SK-N-SH (cell line): Measurements from ENCODE around the gene ARHGAP10. TPM values are rescaled to one million over a fixed set of nuclear protein-coding genes. Genes with fewer than 3 reads are reported as not detected.

Experiments
- CTCF ChIA-PET: fragments of 300-600, 350-600 bp; formaldehyde crosslinking; extraction: SDS; loops from one replicate; lab custom pipeline; 2021; lab: Yijun Ruan, JAX
- POLR2A ChIA-PET: fragments of 350-600 bp; sonication (Branson Sonifier 250); formaldehyde crosslinking; extraction: SDS; loops from one replicate; lab custom pipeline; 2020; ENCODE audit warnings: antibody characterized with exemption, inconsistent platforms; lab: Yijun Ruan, JAX
- DNase-seq: peaks from one replicate; pipeline ENCODE4 v3.0.0; 2012
- H2AFZ ChIP-seq: fragments of 200-600 bp; sonication (generic); 2 replicates; pipeline ENCODE4 v1.8.1; 2016; ENCODE audit warnings: antibody characterized with exemption, mild to moderate bottlenecking, low read depth
- H3F3A ChIP-seq: fragments of 200-600 bp; sonication (generic); replicated peaks from 2 replicates; pipeline ENCODE3; 2016; ENCODE audit warnings: antibody characterized with exemption, mild to moderate bottlenecking; ENCODE audit not compliant: insufficient read depth
- H3K27ac ChIP-seq, 2 experiments: fragments of 200-500 bp in 1 of 2; fragments of 200-600 bp in 1 of 2; sonication (Bioruptor generic) in 1 of 2; sonication (generic), shearing (Covaris generic) in 1 of 2; 2 replicates each; pipeline versions ENCODE4 v1.5.1 to v1.6.1; 2014 to 2016; ENCODE audit warnings: low read depth in 2 of 2, inconsistent platforms in 1 of 2, low read length in 1 of 2, mild to moderate bottlenecking in 1 of 2, mixed read lengths in 1 of 2
- H3K27me3 ChIP-seq: fragments of 200-600 bp; sonication (generic), shearing (Covaris generic); 2 replicates; pipeline ENCODE4 v1.6.1; 2016; ENCODE audit warnings: mixed run types; ENCODE audit not compliant: insufficient read depth
- H3K36me3 ChIP-seq, 2 experiments: fragments of 200-500 bp in 1 of 2; fragments of 200-600 bp in 1 of 2; sonication (Bioruptor generic) in 1 of 2; sonication (generic) in 1 of 2; replicated peaks in 1 of 2; 2 replicates each; pipeline versions ENCODE3 to v1.5.1; 2014 to 2016; ENCODE audit warnings: low read length in 1 of 2, mild to moderate bottlenecking in 1 of 2; ENCODE audit not compliant: insufficient read depth in 2 of 2, control insufficient read depth in 1 of 2
- H3K4me1 ChIP-seq, 2 experiments: fragments of 200-500 bp in 1 of 2; fragments of 200-600 bp in 1 of 2; sonication (Bioruptor generic) in 1 of 2; sonication (generic), shearing (Covaris generic) in 1 of 2; 2 replicates each; pipeline versions ENCODE4 v1.5.1 to v1.6.1; 2014 to 2016; ENCODE audit warnings: low read depth in 1 of 2, low read length in 1 of 2, mixed run types in 1 of 2; ENCODE audit not compliant: insufficient read depth in 2 of 2, control insufficient read depth in 1 of 2
- H3K4me2 ChIP-seq: fragments of 200-600 bp; sonication (generic), shearing (Covaris generic); 2 replicates; pipeline ENCODE4 v1.6.1; 2017; ENCODE audit warnings: mixed run types
- H3K4me3 ChIP-seq, 2 experiments: fragments of 200-500 bp in 1 of 2; fragments of 200-600 bp in 1 of 2; sonication (Bioruptor generic) in 1 of 2; sonication (generic), shearing (Covaris generic) in 1 of 2; 2 replicates each; pipeline versions ENCODE4 v1.5.1 to v1.8.1; 2014 to 2016; ENCODE audit warnings: low read depth in 2 of 2, inconsistent platforms in 1 of 2, low read length in 1 of 2, mild to moderate bottlenecking in 1 of 2, mixed read lengths in 1 of 2, moderate library complexity in 1 of 2
- H3K79me2 ChIP-seq: fragments of 200-600 bp; sonication (generic); 2 replicates; pipeline ENCODE4 v1.8.1; 2017; ENCODE audit warnings: mild to moderate bottlenecking; ENCODE audit not compliant: insufficient read depth
- H3K9ac ChIP-seq: fragments of 200-600 bp; sonication (generic); 2 replicates; pipeline ENCODE4 v1.6.1; 2017; ENCODE audit warnings: mixed run types
- H3K9me2 ChIP-seq: fragments of 200-600 bp; sonication (generic); 2 replicates; pipeline ENCODE4 v1.6.1; 2017; ENCODE audit warnings: mixed run types
- H3K9me3 ChIP-seq: fragments of 200-600 bp; sonication (generic); 2 replicates; pipeline ENCODE4 v1.6.1; 2017; ENCODE audit warnings: mixed run types, mild to moderate bottlenecking, moderate library complexity
- H4K20me1 ChIP-seq: fragments of 200-600 bp; sonication (generic); 2 replicates; pipeline ENCODE4 v1.6.1; 2017; ENCODE audit warnings: mild to moderate bottlenecking, mixed run types; ENCODE audit not compliant: insufficient read depth
- CHD2 ChIP-seq: fragments of 150-350 bp; IDR thresholded peaks from 2 replicates; pipeline ENCODE4 v1.6.1; 2018; ENCODE audit warnings: low read length; ENCODE audit not compliant: partially characterized antibody
- ELF1 ChIP-seq: IDR thresholded peaks from 2 replicates; pipeline ENCODE4 v1.4.0; 2012
- FOXJ3 ChIP-seq: sonication (generic); formaldehyde crosslinking; IDR thresholded peaks from 2 replicates; pipeline ENCODE4 v1.5.1; 2020; ENCODE audit warnings: mild to moderate bottlenecking, missing genetic modification reagents
- FOXM1 ChIP-seq: IDR thresholded peaks from 2 replicates; pipeline ENCODE4 v1.4.0; 2012; ENCODE audit warnings: low read depth, mild to moderate bottlenecking
- JUND ChIP-seq: IDR thresholded peaks from 2 replicates; pipeline ENCODE4 v1.4.0; 2012
- MXI1 ChIP-seq: IDR thresholded peaks from 2 replicates; pipeline ENCODE4 v1.6.1; 2012; ENCODE audit warnings: mild to moderate bottlenecking, low read depth, low read length, improper control_type of control experiment
- NFIC ChIP-seq: IDR thresholded peaks from 2 replicates; pipeline ENCODE4 v1.4.0; 2012; ENCODE audit warnings: borderline replicate concordance
- NRF1 ChIP-seq: IDR thresholded peaks from 2 replicates; pipeline ENCODE4 v1.6.1; 2012; ENCODE audit warnings: low read depth, mild to moderate bottlenecking, low read length
- RCOR1 ChIP-seq: fragments of 150-350 bp; IDR thresholded peaks from 2 replicates; pipeline ENCODE4 v1.6.1; 2017; ENCODE audit warnings: antibody characterized with exemption, low read length
- RXRA ChIP-seq: IDR thresholded peaks from 2 replicates; pipeline ENCODE4 v1.4.0; 2012; ENCODE audit warnings: low read depth, mild to moderate bottlenecking, borderline replicate concordance
- SMC3 ChIP-seq: IDR thresholded peaks from 2 replicates; pipeline ENCODE4 v1.6.1; 2012; ENCODE audit warnings: low read depth, low read length, improper control_type of control experiment
- TAF1 ChIP-seq: IDR thresholded peaks from 2 replicates; pipeline ENCODE4 v1.6.1; 2012; ENCODE audit warnings: low read depth, mild to moderate bottlenecking, low read length, moderate library complexity, borderline replicate concordance
- TCF12 ChIP-seq: IDR thresholded peaks from 2 replicates; pipeline ENCODE4 v1.4.0; 2012
- TEAD4 ChIP-seq: IDR thresholded peaks from 2 replicates; pipeline ENCODE4 v1.4.0; 2012; ENCODE audit warnings: mild to moderate bottlenecking, borderline replicate concordance; ENCODE audit not compliant: insufficient read depth
- USF1 ChIP-seq: IDR thresholded peaks from 2 replicates; pipeline ENCODE4 v1.4.0; 2012; ENCODE audit warnings: low read depth, borderline replicate concordance
- YY1 ChIP-seq: IDR thresholded peaks from 2 replicates; pipeline ENCODE4 v1.4.0; 2012; ENCODE audit warnings: low read depth, mild to moderate bottlenecking
- WGBS: methylation state at CpG from one replicate; pipeline ENCODE4 v1.1.6; 2017; ENCODE audit warnings: low lambda C conversion rate; 5-methylcytosine and 5-hydroxymethylcytosine counted together
- polyA plus RNA-seq, 3 experiments: library from polyadenylated mRNA; depleted of rRNA; stranded (reverse); fragments of >200 nt; gene quantifications; 2 replicates each; pipeline ENCODE4 v1.2.3, GENCODE V29; 2012
- TF ChIP-seq, protein P1 (sequence below): fragments of 150-350 bp; IDR thresholded peaks from 2 replicates; pipeline ENCODE4 v1.6.1; 2016; ENCODE audit warnings: mild to moderate bottlenecking, low read depth, low read length
- TF ChIP-seq, protein P2 (sequence below): fragments of 150-350 bp; IDR thresholded peaks from 2 replicates; pipeline ENCODE4 v1.6.1; 2017; ENCODE audit warnings: antibody characterized with exemption, low read length, low read depth, borderline replicate concordance
- TF ChIP-seq, protein P3 (sequence below): IDR thresholded peaks from 2 replicates; pipeline ENCODE4 v1.4.0; 2012; ENCODE audit warnings: low read depth, borderline replicate concordance
- TF ChIP-seq, protein P4 (sequence below): IDR thresholded peaks from 2 replicates; pipeline ENCODE4 v1.6.1; 2012; ENCODE audit warnings: mild to moderate bottlenecking, low read depth, low read length, moderate library complexity

The ARHGAP10 gene
- polyA plus RNA-seq, 1 of the 3 experiments (the other 2 are of a cell fraction) = 15.1 TPM

- Histone ChIP-seq H2AFZ (no peak overlapping the region), H3K4me2 (no peak overlapping the region), H3K27ac (no peak overlapping the region), H4K20me1 (0 out of 2 replicates have a peak, but pooled peaks cover 4% of the 10 kb centered on the region), H3K4me3 (no peak overlapping the region), H3K36me3 (peaks cover 0 to 2% of the 10 kb centered on the region in 2 experiments), H3F3A (no peaks in the 10 kb centered on the region), H3K27me3 (no peaks in the 10 kb centered on the region), H3K4me1 (no peaks in the 10 kb centered on the region), H3K9me2 (no peaks in the 10 kb centered on the region), H3K9me3 (no peaks in the 10 kb centered on the region), H3K9ac (no peak overlapping the region), H3K79me2 (no peaks in the 10 kb centered on the region; the same call in 1 of the 2 replicates)
- no peak for TF ChIP-seq FOXJ3 (CRISPR knock-in tag)
- no peak for TF ChIP-seq NRF1
- TF ChIP-seq MXI1 = no peak
- TF ChIP-seq, protein P1, sequence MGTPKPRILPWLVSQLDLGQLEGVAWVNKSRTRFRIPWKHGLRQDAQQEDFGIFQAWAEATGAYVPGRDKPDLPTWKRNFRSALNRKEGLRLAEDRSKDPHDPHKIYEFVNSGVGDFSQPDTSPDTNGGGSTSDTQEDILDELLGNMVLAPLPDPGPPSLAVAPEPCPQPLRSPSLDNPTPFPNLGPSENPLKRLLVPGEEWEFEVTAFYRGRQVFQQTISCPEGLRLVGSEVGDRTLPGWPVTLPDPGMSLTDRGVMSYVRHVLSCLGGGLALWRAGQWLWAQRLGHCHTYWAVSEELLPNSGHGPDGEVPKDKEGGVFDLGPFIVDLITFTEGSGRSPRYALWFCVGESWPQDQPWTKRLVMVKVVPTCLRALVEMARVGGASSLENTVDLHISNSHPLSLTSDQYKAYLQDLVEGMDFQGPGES = no peak
- no peak for TF ChIP-seq CHD2
- TF ChIP-seq RCOR1 = no peak
- TF ChIP-seq JUND = no peak
- TF ChIP-seq SMC3 = no peak
- TF ChIP-seq, protein P2, sequence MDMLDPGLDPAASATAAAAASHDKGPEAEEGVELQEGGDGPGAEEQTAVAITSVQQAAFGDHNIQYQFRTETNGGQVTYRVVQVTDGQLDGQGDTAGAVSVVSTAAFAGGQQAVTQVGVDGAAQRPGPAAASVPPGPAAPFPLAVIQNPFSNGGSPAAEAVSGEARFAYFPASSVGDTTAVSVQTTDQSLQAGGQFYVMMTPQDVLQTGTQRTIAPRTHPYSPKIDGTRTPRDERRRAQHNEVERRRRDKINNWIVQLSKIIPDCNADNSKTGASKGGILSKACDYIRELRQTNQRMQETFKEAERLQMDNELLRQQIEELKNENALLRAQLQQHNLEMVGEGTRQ = no peak
- TF ChIP-seq TEAD4 = no peak
- no peak for TF ChIP-seq USF1
- no peak for TF ChIP-seq YY1
- TF ChIP-seq ELF1 = no peak
- TF ChIP-seq, protein P3, sequence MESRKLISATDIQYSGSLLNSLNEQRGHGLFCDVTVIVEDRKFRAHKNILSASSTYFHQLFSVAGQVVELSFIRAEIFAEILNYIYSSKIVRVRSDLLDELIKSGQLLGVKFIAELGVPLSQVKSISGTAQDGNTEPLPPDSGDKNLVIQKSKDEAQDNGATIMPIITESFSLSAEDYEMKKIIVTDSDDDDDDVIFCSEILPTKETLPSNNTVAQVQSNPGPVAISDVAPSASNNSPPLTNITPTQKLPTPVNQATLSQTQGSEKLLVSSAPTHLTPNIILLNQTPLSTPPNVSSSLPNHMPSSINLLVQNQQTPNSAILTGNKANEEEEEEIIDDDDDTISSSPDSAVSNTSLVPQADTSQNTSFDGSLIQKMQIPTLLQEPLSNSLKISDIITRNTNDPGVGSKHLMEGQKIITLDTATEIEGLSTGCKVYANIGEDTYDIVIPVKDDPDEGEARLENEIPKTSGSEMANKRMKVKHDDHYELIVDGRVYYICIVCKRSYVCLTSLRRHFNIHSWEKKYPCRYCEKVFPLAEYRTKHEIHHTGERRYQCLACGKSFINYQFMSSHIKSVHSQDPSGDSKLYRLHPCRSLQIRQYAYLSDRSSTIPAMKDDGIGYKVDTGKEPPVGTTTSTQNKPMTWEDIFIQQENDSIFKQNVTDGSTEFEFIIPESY = no peak
- no peak for TF ChIP-seq FOXM1
- TF ChIP-seq, protein P4, sequence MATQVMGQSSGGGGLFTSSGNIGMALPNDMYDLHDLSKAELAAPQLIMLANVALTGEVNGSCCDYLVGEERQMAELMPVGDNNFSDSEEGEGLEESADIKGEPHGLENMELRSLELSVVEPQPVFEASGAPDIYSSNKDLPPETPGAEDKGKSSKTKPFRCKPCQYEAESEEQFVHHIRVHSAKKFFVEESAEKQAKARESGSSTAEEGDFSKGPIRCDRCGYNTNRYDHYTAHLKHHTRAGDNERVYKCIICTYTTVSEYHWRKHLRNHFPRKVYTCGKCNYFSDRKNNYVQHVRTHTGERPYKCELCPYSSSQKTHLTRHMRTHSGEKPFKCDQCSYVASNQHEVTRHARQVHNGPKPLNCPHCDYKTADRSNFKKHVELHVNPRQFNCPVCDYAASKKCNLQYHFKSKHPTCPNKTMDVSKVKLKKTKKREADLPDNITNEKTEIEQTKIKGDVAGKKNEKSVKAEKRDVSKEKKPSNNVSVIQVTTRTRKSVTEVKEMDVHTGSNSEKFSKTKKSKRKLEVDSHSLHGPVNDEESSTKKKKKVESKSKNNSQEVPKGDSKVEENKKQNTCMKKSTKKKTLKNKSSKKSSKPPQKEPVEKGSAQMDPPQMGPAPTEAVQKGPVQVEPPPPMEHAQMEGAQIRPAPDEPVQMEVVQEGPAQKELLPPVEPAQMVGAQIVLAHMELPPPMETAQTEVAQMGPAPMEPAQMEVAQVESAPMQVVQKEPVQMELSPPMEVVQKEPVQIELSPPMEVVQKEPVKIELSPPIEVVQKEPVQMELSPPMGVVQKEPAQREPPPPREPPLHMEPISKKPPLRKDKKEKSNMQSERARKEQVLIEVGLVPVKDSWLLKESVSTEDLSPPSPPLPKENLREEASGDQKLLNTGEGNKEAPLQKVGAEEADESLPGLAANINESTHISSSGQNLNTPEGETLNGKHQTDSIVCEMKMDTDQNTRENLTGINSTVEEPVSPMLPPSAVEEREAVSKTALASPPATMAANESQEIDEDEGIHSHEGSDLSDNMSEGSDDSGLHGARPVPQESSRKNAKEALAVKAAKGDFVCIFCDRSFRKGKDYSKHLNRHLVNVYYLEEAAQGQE = no peak
- no peak for TF ChIP-seq TCF12
- TF ChIP-seq RXRA = no peak
- TF ChIP-seq NFIC = no peak
- TF ChIP-seq TAF1 = no peak
- CTCF ChIA-PET = interaction anchor here (2.9 kb wide), 1 partner anchor 11 kb away, joined by 13 read pairs; no protein-coding TSS in a partner anchor
- WGBS = 0% methylated on average over 1 of the region's 1 CpG
- POLR2A ChIA-PET = no interaction called here
- no peak for DNase-seq
Measured at GRCh38 chr4:148034813-148035212, 302.9 kb downstream of the ARHGAP10 start.
